WTC11 (cell line): Measurements from ENCODE around the gene THEM5. TPM values are rescaled to one million over a fixed set of nuclear protein-coding genes. Genes with fewer than 3 reads are reported as not detected.

Source experiments
- ATAC-seq: fragments of 200-7000 bp; cut with Tn5 transposase; 2 replicates; pipeline ENCODE4 v1.10.0; 2021; ENCODE audit warnings: mild to moderate bottlenecking, moderate library complexity
- CTCF ChIA-PET: fragments of 300-600 bp; sonication (Branson Sonifier 250); formaldehyde crosslinking; loops from one replicate; lab custom pipeline; 2021; ENCODE audit warnings: antibody characterized with exemption; lab: Charles Lee
- POLR2A ChIA-PET: fragments of 350-600 bp; sonication (Branson Sonifier 250); formaldehyde crosslinking; loops from one replicate; lab custom pipeline; 2021; ENCODE audit warnings: antibody characterized with exemption; lab: Charles Lee
- DNase-seq: peaks from one replicate; pipeline ENCODE4 v3.0.0; 2021; ENCODE audit warnings: low spot score
- H3K27ac Mint-ChIP-seq: 2 replicates; pipeline ENCODE4 v1.8.0; 2021; ENCODE audit warnings: mixed read lengths
- H3K27me3 Mint-ChIP-seq: 2 replicates; pipeline ENCODE4 v1.8.0; 2021; ENCODE audit warnings: low read depth, mild to moderate bottlenecking, moderate library complexity, mixed read lengths
- H3K36me3 Mint-ChIP-seq: 2 replicates; pipeline ENCODE4 v1.8.0; 2021; ENCODE audit warnings: mixed read lengths
- H3K4me1 Mint-ChIP-seq: 2 replicates; pipeline ENCODE4 v1.8.0; 2022; ENCODE audit warnings: mixed read lengths
- H3K4me3 Mint-ChIP-seq: 2 replicates; pipeline ENCODE4 v1.8.0; 2021; ENCODE audit warnings: mild to moderate bottlenecking, moderate library complexity, mixed read lengths
- H3K9me3 Mint-ChIP-seq: 2 replicates; pipeline ENCODE4 v1.8.0; 2021; ENCODE audit warnings: mixed read lengths
- ATF6 ChIP-seq: sonication (generic); formaldehyde crosslinking; IDR thresholded peaks from 2 replicates; pipeline ENCODE4 v1.8.1; 2023; ENCODE audit warnings: mild to moderate bottlenecking, missing genetic modification reagents
- CBFB ChIP-seq: sonication (generic); formaldehyde crosslinking; IDR thresholded peaks from 2 replicates; pipeline ENCODE4 v1.8.1; 2022; ENCODE audit warnings: mild to moderate bottlenecking, low read depth, missing genetic modification reagents
- CREM ChIP-seq: sonication (generic); formaldehyde crosslinking; IDR thresholded peaks from 2 replicates; pipeline ENCODE4 v1.8.1; 2022; ENCODE audit warnings: mild to moderate bottlenecking, missing genetic modification reagents, moderate library complexity
- GRHL2 ChIP-seq: fragments of 250-450 bp; sonication (Bioruptor Pico); IDR thresholded peaks from 2 replicates; pipeline ENCODE4 v1.8.0; 2022; ENCODE audit warnings: mild to moderate bottlenecking, moderate library complexity; ENCODE audit not compliant: insufficient replicate concordance, severe bottlenecking
- GTF2I ChIP-seq: fragments of 250-450 bp; sonication (Bioruptor Pico); conservative IDR thresholded peaks from 2 replicates; pipeline ENCODE4 v1.4.0; 2021; ENCODE audit warnings: mild to moderate bottlenecking
- HMGXB4 ChIP-seq: sonication (generic); formaldehyde crosslinking; IDR thresholded peaks from 2 replicates; pipeline ENCODE4 v1.8.1; 2023; ENCODE audit warnings: mild to moderate bottlenecking, moderate library complexity, missing genetic modification reagents
- JAZF1 ChIP-seq: fragments of 250-450 bp; sonication (Bioruptor Pico); IDR thresholded peaks from 2 replicates; pipeline ENCODE4 v1.9.0; 2021; ENCODE audit warnings: moderate library complexity, mild to moderate bottlenecking, inconsistent platforms
- MYBL2 ChIP-seq: sonication (generic); formaldehyde crosslinking; IDR thresholded peaks from 2 replicates; pipeline ENCODE4 v1.8.1; 2023; ENCODE audit warnings: mild to moderate bottlenecking, moderate library complexity, missing genetic modification reagents
- NFATC4 ChIP-seq: fragments of 250-450 bp; sonication (Bioruptor Pico); IDR thresholded peaks from 2 replicates; pipeline ENCODE4 v1.9.0; 2021; ENCODE audit warnings: mild to moderate bottlenecking
- NR1H2 ChIP-seq: sonication (generic); formaldehyde crosslinking; IDR thresholded peaks from 2 replicates; pipeline ENCODE4 v1.9.0; 2021; ENCODE audit warnings: mild to moderate bottlenecking, moderate library complexity, missing genetic modification reagents
- NR3C1 ChIP-seq: sonication (generic); formaldehyde crosslinking; conservative IDR thresholded peaks from 2 replicates; pipeline ENCODE4 v1.8.1; 2023; ENCODE audit warnings: low read depth, mild to moderate bottlenecking, missing genetic modification reagents
- PRRX2 ChIP-seq: fragments of 250-450 bp; sonication (Bioruptor Pico); IDR thresholded peaks from 2 replicates; pipeline ENCODE4 v1.8.0; 2021; ENCODE audit warnings: mild to moderate bottlenecking
- RELA ChIP-seq: sonication (generic); formaldehyde crosslinking; IDR thresholded peaks from 2 replicates; pipeline ENCODE4 v1.8.1; 2022; ENCODE audit warnings: missing genetic modification reagents, mild to moderate bottlenecking, borderline replicate concordance
- SMAD4 ChIP-seq: sonication (generic); formaldehyde crosslinking; IDR thresholded peaks from 2 replicates; pipeline ENCODE4 v1.8.0; 2022; ENCODE audit warnings: mild to moderate bottlenecking, missing genetic modification reagents
- SOX15 ChIP-seq: fragments of 250-450 bp; sonication (Bioruptor Pico); IDR thresholded peaks from 2 replicates; pipeline ENCODE4 v1.9.0; 2021; ENCODE audit warnings: mild to moderate bottlenecking
- STAT6 ChIP-seq: sonication (generic); formaldehyde crosslinking; conservative IDR thresholded peaks from 2 replicates; pipeline ENCODE4 v1.8.1; 2023; ENCODE audit warnings: mild to moderate bottlenecking, low read depth, missing genetic modification reagents, moderate library complexity
- ZMAT4 ChIP-seq: fragments of 250-450 bp; sonication (Bioruptor Pico); IDR thresholded peaks from 2 replicates; pipeline ENCODE4 v1.9.0; 2021; ENCODE audit warnings: mild to moderate bottlenecking
- ZNF263 ChIP-seq: sonication (generic); formaldehyde crosslinking; IDR thresholded peaks from 2 replicates; pipeline ENCODE4 v1.8.1; 2022; ENCODE audit warnings: low read depth, mild to moderate bottlenecking, moderate library complexity, missing genetic modification reagents
- total RNA-seq: library from RNA; stranded (reverse); gene quantifications from 3 replicates; pipeline ENCODE4 v1.2.3, GENCODE V29; 2021
- TF ChIP-seq, protein P1 (sequence below): fragments of 250-450 bp; sonication (Bioruptor Pico); IDR thresholded peaks from 2 replicates; pipeline ENCODE4 v1.9.0; 2021; ENCODE audit warnings: mild to moderate bottlenecking
- TF ChIP-seq, protein P2 (sequence below): sonication (generic); formaldehyde crosslinking; IDR thresholded peaks from 2 replicates; pipeline ENCODE4 v1.8.1; 2022; ENCODE audit warnings: low read depth, mild to moderate bottlenecking, moderate library complexity, missing genetic modification reagents, borderline replicate concordance
- TF ChIP-seq, protein P3 (sequence below): sonication (generic); formaldehyde crosslinking; IDR thresholded peaks from 2 replicates; pipeline ENCODE4 v1.8.0; 2022; ENCODE audit warnings: mild to moderate bottlenecking, missing genetic modification reagents

Gene THEM5
- total RNA-seq, 1 experiment from 2014 or later, result not detected

GRCh38 chr1:151867321-151867720, 13.8 kb upstream of the THEM5 start (continued):
- TF ChIP-seq NR3C1 (CRISPR knock-in tag) (no peak), SMAD4 (no peak), PRRX2 (no peak), CREM (CRISPR knock-in tag) (no peak)
- TF ChIP-seq, protein P1, sequence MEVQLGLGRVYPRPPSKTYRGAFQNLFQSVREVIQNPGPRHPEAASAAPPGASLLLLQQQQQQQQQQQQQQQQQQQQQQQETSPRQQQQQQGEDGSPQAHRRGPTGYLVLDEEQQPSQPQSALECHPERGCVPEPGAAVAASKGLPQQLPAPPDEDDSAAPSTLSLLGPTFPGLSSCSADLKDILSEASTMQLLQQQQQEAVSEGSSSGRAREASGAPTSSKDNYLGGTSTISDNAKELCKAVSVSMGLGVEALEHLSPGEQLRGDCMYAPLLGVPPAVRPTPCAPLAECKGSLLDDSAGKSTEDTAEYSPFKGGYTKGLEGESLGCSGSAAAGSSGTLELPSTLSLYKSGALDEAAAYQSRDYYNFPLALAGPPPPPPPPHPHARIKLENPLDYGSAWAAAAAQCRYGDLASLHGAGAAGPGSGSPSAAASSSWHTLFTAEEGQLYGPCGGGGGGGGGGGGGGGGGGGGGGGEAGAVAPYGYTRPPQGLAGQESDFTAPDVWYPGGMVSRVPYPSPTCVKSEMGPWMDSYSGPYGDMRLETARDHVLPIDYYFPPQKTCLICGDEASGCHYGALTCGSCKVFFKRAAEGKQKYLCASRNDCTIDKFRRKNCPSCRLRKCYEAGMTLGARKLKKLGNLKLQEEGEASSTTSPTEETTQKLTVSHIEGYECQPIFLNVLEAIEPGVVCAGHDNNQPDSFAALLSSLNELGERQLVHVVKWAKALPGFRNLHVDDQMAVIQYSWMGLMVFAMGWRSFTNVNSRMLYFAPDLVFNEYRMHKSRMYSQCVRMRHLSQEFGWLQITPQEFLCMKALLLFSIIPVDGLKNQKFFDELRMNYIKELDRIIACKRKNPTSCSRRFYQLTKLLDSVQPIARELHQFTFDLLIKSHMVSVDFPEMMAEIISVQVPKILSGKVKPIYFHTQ (CRISPR knock-in tag), result no peak
- TF ChIP-seq, all 79 proteins: peak for 0

DNA sequence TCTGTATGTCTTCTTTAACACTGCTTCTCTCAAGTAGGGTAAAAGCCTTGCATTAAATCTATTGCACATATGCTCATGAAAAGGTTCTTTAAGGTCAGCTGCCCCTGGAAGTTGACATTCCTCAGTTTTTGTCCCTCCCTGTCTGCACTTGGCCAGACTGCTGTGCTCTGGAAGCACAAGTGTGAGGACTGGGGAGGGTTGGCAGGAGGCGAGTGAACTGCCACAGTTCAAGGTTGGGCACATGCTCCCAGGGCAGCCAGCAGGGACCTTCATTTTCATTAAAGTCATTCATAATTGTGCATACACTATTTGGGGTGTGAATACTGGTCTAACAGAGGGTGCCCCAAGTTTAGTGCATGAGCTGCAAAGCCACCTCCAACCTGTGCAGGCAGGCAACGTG, 10.9 kb upstream of the THEM5 start:
- Mint-ChIP-seq H3K4me1 (peaks cover 21% of the 10 kb centered on the region), H3K27ac (no peak overlapping the region), H3K27me3 (peaks cover 82% of the 10 kb centered on the region), H3K9me3 (no peaks in the 10 kb centered on the region), H3K4me3 (no peak overlapping the region), H3K36me3 (no peaks in the 10 kb centered on the region)
- TF ChIP-seq NFATC4 (CRISPR knock-in tag) (no peak), RELA (no peak), MYBL2 (no peak), ATF6 (CRISPR knock-in tag) (no peak), STAT6 (CRISPR knock-in tag) (no peak), ZMAT4 (no peak), JAZF1 (no peak), NR1H2 (CRISPR knock-in tag) (no peak), SMAD4 (no peak), CBFB (CRISPR knock-in tag) (no peak), HMGXB4 (CRISPR knock-in tag) (no peak), GRHL2 (CRISPR knock-in tag) (no peak), SOX15 (CRISPR knock-in tag) (no peak), GTF2I (no peak), ZNF263 (no peak)
- TF ChIP-seq, protein P2, sequence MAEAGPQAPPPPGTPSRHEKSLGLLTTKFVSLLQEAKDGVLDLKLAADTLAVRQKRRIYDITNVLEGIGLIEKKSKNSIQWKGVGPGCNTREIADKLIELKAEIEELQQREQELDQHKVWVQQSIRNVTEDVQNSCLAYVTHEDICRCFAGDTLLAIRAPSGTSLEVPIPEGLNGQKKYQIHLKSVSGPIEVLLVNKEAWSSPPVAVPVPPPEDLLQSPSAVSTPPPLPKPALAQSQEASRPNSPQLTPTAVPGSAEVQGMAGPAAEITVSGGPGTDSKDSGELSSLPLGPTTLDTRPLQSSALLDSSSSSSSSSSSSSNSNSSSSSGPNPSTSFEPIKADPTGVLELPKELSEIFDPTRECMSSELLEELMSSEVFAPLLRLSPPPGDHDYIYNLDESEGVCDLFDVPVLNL (CRISPR knock-in tag), result no peak
- TF ChIP-seq, protein P3, sequence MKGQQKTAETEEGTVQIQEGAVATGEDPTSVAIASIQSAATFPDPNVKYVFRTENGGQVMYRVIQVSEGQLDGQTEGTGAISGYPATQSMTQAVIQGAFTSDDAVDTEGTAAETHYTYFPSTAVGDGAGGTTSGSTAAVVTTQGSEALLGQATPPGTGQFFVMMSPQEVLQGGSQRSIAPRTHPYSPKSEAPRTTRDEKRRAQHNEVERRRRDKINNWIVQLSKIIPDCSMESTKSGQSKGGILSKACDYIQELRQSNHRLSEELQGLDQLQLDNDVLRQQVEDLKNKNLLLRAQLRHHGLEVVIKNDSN (CRISPR knock-in tag), result no peak
- ATAC-seq (no peak), DNase-seq (no peak)
- POLR2A ChIA-PET, result no interaction called here
- CTCF ChIA-PET, result no interaction called here
